A549 (cell line): ENCODE measurements around the gene DSTN.

Experiments
- CBX2 ChIP-seq: fragments of 200-600 bp; sonication (generic); IDR thresholded peaks from 2 replicates; pipeline ENCODE4 v1.6.1; 2016; ENCODE audit warnings: low read depth, mild to moderate bottlenecking, borderline replicate concordance
- CBX8 ChIP-seq: fragments of 200-600 bp; sonication (generic); IDR thresholded peaks from 2 replicates; pipeline ENCODE4 v1.6.1; 2016
- CTCF ChIP-seq: fragments of >200 bp; sonication (Bioruptor Twin); formaldehyde crosslinking; IDR thresholded peaks from 3 replicates; pipeline ENCODE4 v1.5.1; 2016
- FOSL2 ChIP-seq, 2 experiments: fragments of 450-650 bp in 1 of 2; fragments of >200 bp in 1 of 2; sonication (Bioruptor Twin) in 1 of 2; formaldehyde crosslinking; IDR thresholded peaks; 2 replicates each; pipeline versions ENCODE4 v1.5.0 to v1.6.1; 2016 to 2020; ENCODE audit warnings: mild to moderate bottlenecking in 1 of 2, moderate library complexity in 1 of 2
- MAZ ChIP-seq: fragments of 150-350 bp; IDR thresholded peaks from 2 replicates; pipeline ENCODE4 v1.6.1; 2014; ENCODE audit warnings: antibody characterized with exemption, low read depth, low read length, borderline replicate concordance
- POLR2A ChIP-seq: IDR thresholded peaks from 2 replicates; pipeline ENCODE4 v1.6.1; 2012; ENCODE audit warnings: mild to moderate bottlenecking, low read length
- POLR2AphosphoS2 ChIP-seq: conservative IDR thresholded peaks from 2 replicates; pipeline ENCODE4 v1.6.1; 2012; ENCODE audit warnings: low read length, improper control_type of control experiment, inconsistent platforms
- REST ChIP-seq: fragments of 200-600 bp; sonication (generic); IDR thresholded peaks from 2 replicates; pipeline ENCODE4 v1.6.1; 2016; ENCODE audit warnings: antibody characterized with exemption, mild to moderate bottlenecking, moderate library complexity
- RFX5 ChIP-seq: fragments of 450-650 bp; IDR thresholded peaks from 2 replicates; pipeline ENCODE4 v1.7.1; 2014; ENCODE audit warnings: antibody characterized with exemption, mild to moderate bottlenecking, moderate library complexity

- no peak for TF ChIP-seq REST
- no peak for TF ChIP-seq POLR2A
- no peak for TF ChIP-seq RFX5
- TF ChIP-seq CTCF: no peak
- TF ChIP-seq CBX8: no peak
- no peak for TF ChIP-seq MAZ
- no peak for TF ChIP-seq POLR2AphosphoS2
- no peak for TF ChIP-seq FOSL2 (IDR thresholded peaks at IDR 0.05)
- TF ChIP-seq FOSL2 (CRISPR knock-in tag; IDR thresholded peaks at IDR 0.05): no peak
- TF ChIP-seq CBX2: no peak
Observed at GRCh38 chr20:17560344-17561074, 9.4 kb upstream of the DSTN start.
